Measurements from ENCODE around the gene ADAM11. TPM values are rescaled to one million over a fixed set of nuclear protein-coding genes. Genes with fewer than 3 reads are reported as not detected.

Gene ADAM11
- total RNA-seq, 4 donors from 2014 or later: 1.2 to 5.5 (median 2.1) TPM

GRCh38 chr17:44830359-44831288, 71.8 kb downstream of the ADAM11 start:
- TF ChIP-seq CTCF (IDR thresholded peaks at IDR 0.05): no peak
- peak in 1 of 2 donors; percentile 1 for TF ChIP-seq POLR2A (IDR thresholded peaks at IDR 0.05)
- Histone ChIP-seq H3K27ac (peak overlapping the region; percentile 98), H3K4me3 (peak overlapping the region; percentile 49 to 66), H3K27me3 (no peaks in the 10 kb centered on the region), H3K36me3 (no peaks in the 10 kb centered on the region), H3K4me1 (no peaks in the 10 kb centered on the region), H3K9me3 (no peaks in the 10 kb centered on the region)
- DNase-seq: peak; percentile 43 to 59
- intact Hi-C loops (cut with DNase I; ENCODE audit: low total_unique reads): no loop called here

DNA sequence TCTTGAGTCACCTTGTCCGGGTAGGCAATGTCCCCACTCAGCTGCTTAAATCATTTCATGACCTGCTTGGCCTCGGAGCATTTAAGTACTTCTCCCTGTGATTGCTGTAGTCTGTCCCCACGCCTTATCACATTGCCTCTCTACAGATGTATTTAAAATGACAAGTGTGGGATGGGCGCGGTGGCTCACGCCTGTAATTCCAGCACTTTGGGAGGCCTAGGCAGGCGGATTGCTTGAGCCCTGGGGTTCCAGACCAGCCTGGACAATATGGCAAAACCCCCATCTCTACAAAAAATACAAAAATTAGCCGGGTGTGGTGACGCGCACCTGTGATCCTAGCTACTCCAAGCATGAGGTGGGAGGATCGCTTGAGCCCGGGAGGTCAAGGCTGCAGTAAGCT, 72.6 kb downstream of the ADAM11 start:
- intact Hi-C loops (cut with DNase I; ENCODE audit: low total_unique reads): no loop called here
- no peak overlapping the region for H3K4me3 ChIP-seq
- no peaks in the 10 kb centered on the region for H3K4me1 ChIP-seq
- H3K27me3 ChIP-seq: no peaks in the 10 kb centered on the region
- DNase-seq: no peak
- TF ChIP-seq CTCF (IDR thresholded peaks at IDR 0.05) (no peak), POLR2A (IDR thresholded peaks at IDR 0.05) (no peak)
- H3K9me3 ChIP-seq: no peaks in the 10 kb centered on the region
- no peaks in the 10 kb centered on the region for H3K36me3 ChIP-seq
- peak overlapping the region; percentile 98 for H3K27ac ChIP-seq

Small RNA genes lying within 50 kb of the gene (small RNA-seq; reads per million reads assigned to genes)
- not detected for gene RN7SL819P

Other genes starting within 250 kb of the ADAM11 start
- gene FZD2, start 201.5 kb upstream of the ADAM11 start, total RNA-seq: 10 to 100 TPM in 2 of 4 donors, 1 to 10 TPM in 1, under 1 TPM in 1; 0.26 to 22.8 (median 9.0) TPM
- under 1 TPM in 1 of 4 donors, not detected in 3; 0.28 TPM for gene MEIOC, start 102.5 kb upstream of the ADAM11 start, total RNA-seq
- 10 to 100 TPM in 3 of 4 donors, 1 to 10 TPM in 1; 5.3 to 30.7 (median 13.8) TPM for gene CCDC43, start 69.2 kb upstream of the ADAM11 start, total RNA-seq
- 10 to 100 TPM in 1 of 4 donors, 1 to 10 TPM in 2, not detected in 1; 2.3 to 10.5 (median 9.3) TPM for gene DBF4B, start 50.3 kb upstream of the ADAM11 start, total RNA-seq
- gene GJC1, start 71.3 kb downstream of the ADAM11 start, total RNA-seq: 10 to 100 TPM; 10.6 to 79.4 (median 50.2) TPM
- 1 to 10 TPM in 2 of 4 donors, not detected in 2; 2.7 to 8.8 TPM for gene HIGD1B, start 88.9 kb downstream of the ADAM11 start, total RNA-seq
- gene EFTUD2, start 140.5 kb downstream of the ADAM11 start, total RNA-seq: 100 to 1,000 TPM in 2 of 4 donors, 10 to 100 TPM in 2; 12.4 to 129 (median 64.7) TPM
- gene GFAP, start 156.5 kb downstream of the ADAM11 start, total RNA-seq: 1 to 10 TPM in 1 of 4 donors, not detected in 3; 3.7 TPM
- gene KIF18B, start 188.8 kb downstream of the ADAM11 start, total RNA-seq: 1 to 10 TPM in 1 of 4 donors, not detected in 3; 4.4 TPM
- 10 to 100 TPM in 1 of 4 donors, 1 to 10 TPM in 1, under 1 TPM in 1, not detected in 1; 0.51 to 20.3 (median 3.3) TPM for gene C1QL1, start 209.3 kb downstream of the ADAM11 start, total RNA-seq